HG02571 (cell line): ENCODE data around the gene ACVR1.

ENCODE experiments used
- ATAC-seq: cut with Tn5 transposase; IDR thresholded peaks from one replicate; pipeline ENCODE4 v1.9.1; 2021; ENCODE audit warnings: mild to moderate bottlenecking, moderate library complexity; ENCODE audit not compliant: unreplicated experiment

Gene ACVR1

GRCh38 chr2:157876066-157876785 lies at the start of gene ACVR1:
Gene ACVR1 (minus strand): TSS chr2:157876330. CDS start chr2:157799493, 76,837 bp downstream.
- peak; percentile 81 for ATAC-seq

DNA sequence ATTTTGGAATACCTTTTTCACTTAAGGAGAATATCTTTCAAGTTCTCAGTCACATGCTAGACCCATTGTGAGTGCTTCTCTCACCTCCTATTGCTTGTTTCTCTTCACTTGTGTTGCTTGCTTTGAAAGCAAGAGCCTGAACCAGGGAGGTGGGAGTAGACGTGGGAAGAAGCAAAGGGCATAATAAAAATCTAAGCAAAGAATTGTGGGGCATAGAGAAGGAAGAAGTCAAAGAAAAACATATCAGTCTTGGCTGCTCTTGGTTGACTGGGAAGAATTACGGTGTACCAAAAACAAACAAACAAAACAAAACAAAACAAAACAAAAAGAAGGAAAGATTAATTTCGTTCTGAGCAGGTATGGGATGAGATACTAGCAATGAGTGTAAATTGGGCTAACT lies 48.9 kb upstream of the ACVR1 start:
- ATAC-seq: no peak

DNA sequence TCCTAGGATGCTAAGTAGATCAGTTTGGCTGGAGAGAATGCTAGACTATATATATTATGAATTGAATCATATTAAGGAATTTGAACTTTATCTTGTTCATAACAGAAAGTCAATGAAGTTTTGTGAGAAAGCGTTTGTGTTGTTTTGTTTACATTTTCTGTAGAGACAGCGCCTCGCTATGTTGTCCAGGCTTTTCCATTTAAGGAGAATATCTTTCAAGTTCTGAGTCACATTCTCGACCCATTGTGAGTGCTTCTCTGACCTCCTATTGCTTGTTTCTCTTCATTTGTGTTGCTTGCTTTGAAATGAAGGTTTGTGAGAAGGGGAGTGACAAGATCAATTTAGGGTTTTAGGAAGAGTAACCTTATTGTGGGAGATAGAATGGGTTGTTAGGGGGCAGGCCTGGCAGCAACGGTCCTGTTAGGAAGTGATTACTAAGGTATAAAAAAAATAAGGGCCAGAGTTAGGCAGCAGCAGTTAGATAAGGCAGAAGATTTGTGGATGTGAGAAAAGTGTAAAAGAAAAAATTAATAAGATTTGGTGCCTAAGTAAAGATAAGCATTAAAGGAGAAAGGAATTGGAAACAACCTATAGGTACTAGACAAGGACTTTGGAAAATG lies 47.6 kb upstream of the ACVR1 start:
- ATAC-seq: no peak

DNA sequence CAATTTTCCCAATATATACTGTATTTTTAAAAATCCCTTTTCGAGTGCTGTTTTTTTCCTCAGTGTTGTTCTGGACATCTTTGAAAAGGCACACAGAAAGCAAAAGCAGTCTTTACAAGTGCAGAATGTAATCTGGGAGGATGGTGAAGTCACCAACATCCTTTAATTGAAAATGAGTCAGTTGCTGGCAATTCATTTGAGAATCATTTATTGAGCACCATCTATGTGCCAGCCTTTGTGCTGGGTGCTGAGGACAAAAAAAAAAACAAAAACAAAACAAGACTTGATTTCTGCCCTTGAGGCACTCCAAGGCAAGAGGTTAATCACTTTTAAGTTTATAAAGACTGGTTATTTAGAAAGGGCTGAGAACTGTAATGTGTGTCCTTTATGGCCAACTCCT lies 46.7 kb upstream of the ACVR1 start:
- ATAC-seq: no peak

DNA sequence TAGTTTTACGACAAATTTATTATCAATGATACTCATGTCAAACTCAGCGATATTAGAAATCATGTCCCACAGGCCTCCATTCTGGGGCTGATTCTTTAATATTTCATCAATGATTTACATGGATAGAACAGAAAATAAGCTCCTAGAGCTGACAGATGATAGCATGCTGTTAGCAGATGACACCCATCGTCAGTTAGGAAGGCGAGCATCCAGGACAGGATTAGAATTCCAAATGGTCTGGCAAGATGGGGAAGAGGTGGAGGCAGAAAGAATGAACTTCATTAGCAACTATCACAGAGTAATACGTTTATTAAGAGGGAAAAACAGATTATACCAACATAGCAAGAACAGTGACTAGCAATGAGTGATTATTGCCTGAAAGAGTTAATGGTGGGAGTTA lies 46.2 kb upstream of the ACVR1 start:
- no peak for ATAC-seq

- ATAC-seq: no peak
Measured at GRCh38 chr2:157920736-157921135, 44.6 kb upstream of the ACVR1 start.

DNA sequence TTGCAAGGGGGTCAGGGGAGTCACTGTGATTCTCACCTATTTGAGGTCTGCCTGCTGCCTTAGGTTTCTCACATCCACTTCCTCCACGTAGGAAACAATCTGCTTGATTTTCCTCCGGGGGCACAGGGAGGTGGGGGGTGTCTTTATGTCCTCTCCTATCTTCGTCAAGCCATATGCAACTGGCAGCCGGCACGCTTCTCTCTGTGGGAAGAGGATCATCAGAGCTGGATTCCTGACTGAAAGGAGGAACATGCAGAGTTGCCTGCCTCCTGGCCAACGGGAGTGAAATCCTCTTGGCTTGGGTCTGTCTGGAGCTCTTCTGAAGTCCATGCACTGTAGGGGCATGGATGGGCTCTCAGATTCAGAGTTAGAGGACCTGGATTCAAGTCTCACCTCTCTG lies 43.1 kb upstream of the ACVR1 start:
- ATAC-seq: no peak

DNA sequence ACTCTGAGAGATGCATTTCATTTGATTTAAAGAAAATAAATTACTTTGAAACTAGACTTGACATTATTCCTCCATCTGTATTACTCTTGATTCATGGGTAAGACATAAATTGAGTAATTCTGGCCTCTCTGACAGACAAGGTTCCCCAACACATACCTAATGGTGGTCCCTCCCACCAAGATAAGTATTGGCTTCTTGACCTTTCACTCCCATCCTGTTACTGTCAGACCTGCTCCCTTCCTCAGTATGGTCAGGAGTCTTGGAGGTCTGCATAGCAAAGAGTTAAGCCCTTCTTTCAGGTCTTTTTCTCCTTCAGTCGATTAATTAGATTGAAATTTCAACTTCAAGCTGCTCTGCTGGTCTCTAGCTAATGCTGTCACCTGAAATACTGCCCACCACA lies 42.2 kb upstream of the ACVR1 start:
- no peak for ATAC-seq

GRCh38 chr2:157911750-157912149 lies 35.6 kb upstream of the ACVR1 start:
- no peak for ATAC-seq

DNA sequence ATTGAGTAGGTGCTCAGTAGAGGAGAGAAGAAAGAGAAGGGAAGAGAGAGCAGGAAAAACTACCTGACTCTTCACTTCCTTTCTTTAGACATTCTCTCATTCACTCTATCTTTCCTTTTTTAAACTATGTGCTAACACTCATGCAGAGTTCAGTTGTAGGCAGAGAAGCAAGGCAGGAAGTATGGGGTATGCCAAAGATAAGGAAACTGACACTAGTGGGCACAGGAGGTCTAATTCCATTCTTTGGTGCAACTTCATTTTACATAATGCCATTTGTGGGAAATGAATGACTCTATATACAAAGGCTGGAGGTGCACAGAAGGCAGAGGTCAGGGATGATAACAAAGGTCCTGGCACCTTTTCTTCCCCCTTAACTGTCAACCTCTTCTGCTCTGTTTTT lies 35.1 kb upstream of the ACVR1 start:
- no peak for ATAC-seq

- ATAC-seq: no peak
Measured at GRCh38 chr2:157905092-157905491, 29.0 kb upstream of the ACVR1 start.

- ATAC-seq: no peak
Measured at GRCh38 chr2:157903626-157904025, 27.5 kb upstream of the ACVR1 start.

DNA sequence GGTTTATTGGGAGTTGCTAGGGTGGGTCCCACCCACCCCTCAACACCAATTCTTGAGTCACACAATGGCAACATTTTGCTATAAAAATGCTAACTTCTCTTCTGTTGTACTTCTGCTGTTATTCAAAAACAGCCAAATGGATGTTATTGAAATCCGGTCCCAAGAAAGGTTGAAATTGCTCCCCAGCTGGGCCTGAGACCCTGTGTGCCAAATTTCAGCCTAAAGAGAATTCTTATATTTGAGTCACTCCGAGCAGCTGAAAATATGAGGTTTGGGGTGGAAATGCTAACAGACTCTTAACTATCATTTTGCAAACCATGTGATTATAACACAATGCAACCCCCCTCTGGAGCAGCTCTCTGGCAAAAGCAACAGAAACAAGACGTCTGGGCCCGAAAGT lies 27.0 kb upstream of the ACVR1 start:
- ATAC-seq: no peak

- no peak for ATAC-seq
Measured at GRCh38 chr2:157902692-157903091, 26.6 kb upstream of the ACVR1 start.

- no peak for ATAC-seq
Measured at GRCh38 chr2:157901325-157901724, 25.2 kb upstream of the ACVR1 start.

DNA sequence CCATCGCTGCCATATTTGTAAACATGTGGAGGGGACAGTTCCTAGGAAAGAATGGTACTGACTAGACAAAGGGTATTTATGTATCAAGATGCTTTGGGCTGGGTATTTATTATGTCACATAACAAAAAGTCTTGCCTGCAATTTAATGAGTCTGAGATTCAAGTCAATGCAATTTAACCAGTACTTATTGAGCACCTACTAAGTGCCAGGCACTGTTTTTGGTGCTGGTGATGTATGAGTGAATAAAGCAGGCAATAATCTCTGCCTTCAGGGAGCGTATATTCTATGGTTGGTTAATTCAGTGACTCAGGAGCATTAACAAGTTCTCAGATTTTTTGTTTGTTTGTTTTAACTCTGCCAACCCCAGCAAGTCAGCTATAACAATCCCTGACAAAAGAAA lies 24.6 kb upstream of the ACVR1 start:
- no peak for ATAC-seq

- no peak for ATAC-seq
Measured at GRCh38 chr2:157900203-157900602, 24.1 kb upstream of the ACVR1 start.

DNA sequence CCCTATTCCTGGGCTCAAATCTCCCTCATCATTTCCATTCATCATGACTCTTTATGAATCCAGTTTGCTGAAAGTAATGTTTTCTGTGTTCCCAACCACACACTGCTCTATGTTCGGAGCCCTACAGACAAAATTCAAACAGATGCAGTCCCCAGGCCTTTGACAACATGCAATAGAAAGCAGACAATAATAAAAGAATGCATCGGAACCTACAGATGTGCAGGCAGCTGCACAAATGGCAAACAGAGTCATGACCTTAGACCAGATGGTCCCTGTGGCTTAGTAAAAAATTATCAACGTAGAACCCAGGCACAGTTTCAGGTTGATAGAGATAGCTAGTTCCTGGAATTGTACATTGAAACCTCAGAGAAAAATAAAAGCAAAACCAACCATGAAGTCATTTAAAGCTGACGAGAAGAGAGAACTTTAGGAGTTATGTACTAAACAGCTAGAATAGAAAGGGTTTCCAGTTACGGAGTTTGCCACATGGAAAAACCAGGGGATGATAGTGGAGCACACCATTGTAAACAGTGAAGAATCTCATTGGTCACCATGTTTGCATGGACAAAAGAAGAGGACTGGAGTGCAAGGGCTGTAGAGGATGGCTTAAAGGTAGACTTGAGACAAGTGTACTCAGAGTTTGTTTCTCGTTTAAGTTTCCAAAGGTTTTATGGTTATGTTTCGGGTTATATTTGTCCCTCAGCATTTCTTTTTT lies 23.2 kb upstream of the ACVR1 start:
- peak; percentile 85 for ATAC-seq

DNA sequence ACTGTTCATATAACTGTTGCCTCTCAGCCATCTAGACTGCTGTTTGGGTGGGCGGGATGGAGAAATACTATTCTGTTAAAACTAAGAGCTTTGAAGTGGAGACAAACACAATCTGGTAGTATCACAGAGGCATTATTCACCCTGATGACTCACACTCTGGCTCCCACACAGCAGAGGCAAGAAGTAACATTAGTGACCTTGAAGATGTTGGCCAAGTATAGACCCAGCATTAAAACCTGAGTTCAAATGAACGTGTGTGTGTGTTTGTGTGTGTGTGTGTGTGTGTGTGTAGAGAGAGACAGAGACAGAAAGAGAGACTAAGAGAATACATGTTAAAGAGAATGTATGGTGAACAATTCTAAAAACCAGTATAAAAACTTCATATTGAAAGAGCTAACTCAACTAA lies 22.5 kb upstream of the ACVR1 start:
- no peak for ATAC-seq

DNA sequence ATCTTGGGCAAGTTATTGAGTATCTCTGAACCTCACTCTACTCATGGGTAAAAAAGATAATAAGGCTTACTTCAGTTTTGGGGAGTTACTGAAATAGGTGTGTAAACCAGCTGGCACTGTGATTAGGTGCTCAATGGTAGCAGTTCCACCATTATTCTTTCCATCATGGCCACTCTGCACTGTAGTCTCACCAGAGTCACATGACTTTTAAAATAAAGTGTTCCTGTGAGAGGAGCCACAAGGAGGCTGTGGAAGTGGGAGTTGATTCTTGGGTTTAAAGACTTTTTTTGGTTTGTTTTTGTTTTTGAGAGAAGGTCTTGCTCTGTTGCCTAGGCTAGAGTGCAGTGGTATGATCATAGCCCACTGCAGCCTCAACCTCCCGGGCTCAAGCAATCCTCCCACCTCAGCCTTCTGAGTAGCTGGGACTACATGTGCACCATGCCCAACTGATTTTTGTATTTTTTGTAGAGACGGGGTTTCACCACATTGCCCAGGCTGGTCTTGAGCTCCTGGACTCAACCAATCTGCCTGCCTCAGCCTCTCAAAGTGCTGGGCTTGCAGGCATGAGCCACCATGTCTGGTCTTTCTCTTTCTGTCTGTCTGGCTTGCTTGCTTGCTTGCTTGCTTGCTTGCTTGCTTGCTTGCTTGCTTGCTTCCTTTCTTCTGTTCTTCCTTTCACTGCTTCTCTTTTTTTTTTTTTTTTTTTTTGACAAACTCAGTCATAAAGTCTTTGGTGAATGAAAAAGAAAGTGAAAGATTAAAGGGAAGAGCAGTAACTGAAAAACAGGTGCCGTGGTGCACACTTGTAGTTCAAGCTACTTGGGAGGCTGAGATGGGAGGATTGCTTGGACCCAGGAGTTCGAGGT lies 21.2 kb upstream of the ACVR1 start:
- peak; percentile 43 for ATAC-seq

GRCh38 chr2:157895531-157895930 lies 19.4 kb upstream of the ACVR1 start:
- no peak for ATAC-seq
